ENCODE data around the gene CCDC124. TPM values are rescaled to one million over a fixed set of nuclear protein-coding genes. Genes with fewer than 3 reads are reported as not detected.

Gene CCDC124
- total and polyA plus RNA-seq, 10 of the 15 experiments (the other 5 are each of a cell fraction or from before 2014, with no cell fraction given) = 3.7 to 184 (median 51.8) TPM

GRCh38 chr19:17967257-17968051 is 34.6 kb downstream of the CCDC124 start:
- intact Hi-C loops (cut with micrococcal nuclease; ENCODE audit: unreplicated experiment) = no loop called here
- H4K20me1 ChIP-seq (ENCODE audit: control insufficient read depth, insufficient read depth) = no peaks in the 10 kb centered on the region; the same call in 1 of the 2 replicates
- BruUV-seq (replicated peaks) = no TSS peak
- ChIA-PET RAD21 (ENCODE audit: unreplicated experiment) (interaction anchor here (0.6 to 1.1 kb wide), 2 partner anchors 30 to 49 kb away, joined by 3 to 4 read pairs; no protein-coding TSS in a partner anchor), SMC1A (ENCODE audit: uncharacterized antibody, unreplicated experiment) (interaction anchor here (0.5 kb wide), 1 partner anchor 41 kb away, joined by 5 read pairs; no protein-coding TSS in a partner anchor), CTCF (interaction anchor here (0.6 kb wide), 1 partner anchor 146 kb away, joined by 4 read pairs; no protein-coding TSS in a partner anchor), POLR2A (no interaction called here)
- H3K79me2 ChIP-seq (ENCODE audit: control insufficient read depth, insufficient read depth, low read length) = no peaks in the 10 kb centered on the region
- H3K4me2 ChIP-seq (ENCODE audit: control insufficient read depth, insufficient read depth) = no peak overlapping the region
- ATAC-seq (no peak), DNase-seq (ENCODE audit: low read depth, low spot score) (no peak), FAIRE-seq (no peak)
- H3K27ac ChIP-seq (ENCODE audit: control insufficient read depth, insufficient read depth) = no peak overlapping the region
- TF ChIP-seq KDM1A (IDR thresholded peaks at IDR 0.05; ENCODE audit: borderline replicate concordance) (no peak), CREM (IDR thresholded peaks at IDR 0.05; ENCODE audit: low read depth) (no peak), E2F4 (IDR thresholded peaks at IDR 0.05; ENCODE audit: low read depth, low read length) (no peak)
- H3K9me3 ChIP-seq (replicated peaks; ENCODE audit: control insufficient read depth, insufficient read depth, low read length) = no peaks in the 10 kb centered on the region
- peaks cover 4 to 11% of the 10 kb centered on the region in 2 experiments for H3K27me3 ChIP-seq (replicated peaks in 1 of 2; ENCODE audit: control insufficient read depth in 2 of 2, insufficient read depth in 2 of 2, low read length in 1 of 2)
- 20% methylated on average over 22 of the region's 35 CpGs for WGBS (ENCODE audit: insufficient coverage, insufficient replicate concordance, low lambda C conversion rate, missing lambda C conversion rate)
- H3K4me1 ChIP-seq (ENCODE audit: control insufficient read depth, insufficient read depth, low read length) = no peaks in the 10 kb centered on the region
- no peak overlapping the region for H3K4me3 ChIP-seq
- no peaks in the 10 kb centered on the region for H3K36me3 ChIP-seq (ENCODE audit: control insufficient read depth in 2 of 2, insufficient read depth in 2 of 2, low read length in 1 of 2)
- no peak overlapping the region for H2AFZ ChIP-seq (ENCODE audit: control insufficient read depth, low read depth, low read length)
- in situ Hi-C loops (cut with MboI) = no loop called here
- no peak overlapping the region for H3K9ac ChIP-seq (ENCODE audit: control insufficient read depth, insufficient read depth, low read length)

- Histone ChIP-seq H3K9me3 (replicated peaks; ENCODE audit: control insufficient read depth, insufficient read depth, low read length) (no peaks in the 10 kb centered on the region), H3K36me3 (ENCODE audit: control insufficient read depth in 2 of 2, insufficient read depth in 2 of 2, low read length in 1 of 2) (no peaks in the 10 kb centered on the region), H3K4me1 (ENCODE audit: control insufficient read depth, insufficient read depth, low read length) (no peaks in the 10 kb centered on the region), H4K20me1 (ENCODE audit: control insufficient read depth, insufficient read depth) (no peaks in the 10 kb centered on the region; the same call in 1 of the 2 replicates), H3K79me2 (ENCODE audit: control insufficient read depth, insufficient read depth, low read length) (no peaks in the 10 kb centered on the region), H3K27me3 (replicated peaks in 1 of 2; ENCODE audit: control insufficient read depth in 2 of 2, insufficient read depth in 2 of 2, low read length in 1 of 2) (peaks cover 4 to 11% of the 10 kb centered on the region in 2 experiments), H3K4me2 (ENCODE audit: control insufficient read depth, insufficient read depth) (no peak overlapping the region), H3K9ac (ENCODE audit: control insufficient read depth, insufficient read depth, low read length) (no peak overlapping the region), H3K27ac (ENCODE audit: control insufficient read depth, insufficient read depth) (no peak overlapping the region), H3K4me3 (no peak overlapping the region), H2AFZ (ENCODE audit: control insufficient read depth, low read depth, low read length) (no peak overlapping the region)
- TF ChIP-seq HSF1 (IDR thresholded peaks at IDR 0.05; ENCODE audit: low read depth, low read length) = no peak
- no peak for TF ChIP-seq STAT3 (IDR thresholded peaks at IDR 0.05; ENCODE audit: low read depth, low read length)
- no peak for TF ChIP-seq CBX5 (IDR thresholded peaks at IDR 0.05; ENCODE audit: low read depth)
- BruUV-seq (replicated peaks) = no TSS peak
- ChIA-PET CTCF (interaction anchor here (0.6 to 1.1 kb wide), 2 partner anchors 15 to 30 kb away, joined by 3 read pairs; no protein-coding TSS in a partner anchor), RAD21 (ENCODE audit: unreplicated experiment) (interaction anchor here (1.1 kb wide), 1 partner anchor 29 kb away, joined by 4 read pairs; no protein-coding TSS in a partner anchor), SMC1A (ENCODE audit: uncharacterized antibody, unreplicated experiment) (interaction anchor here (1.2 kb wide), 2 partner anchors 12 to 27 kb away, joined by 3 read pairs; no protein-coding TSS in a partner anchor), POLR2A (no interaction called here)
- intact Hi-C loops (cut with micrococcal nuclease; ENCODE audit: unreplicated experiment) = no loop called here
- no peak for DNase-seq (ENCODE audit: low read depth, low spot score)
- FAIRE-seq = no peak
- ATAC-seq = no peak
- 42% methylated on average over 4 of the region's 4 CpGs for WGBS (ENCODE audit: insufficient coverage, insufficient replicate concordance, low lambda C conversion rate, missing lambda C conversion rate)
- in situ Hi-C loops (cut with MboI) = no loop called here
Measured at GRCh38 chr19:17968362-17968761, 35.5 kb downstream of the CCDC124 start.
